Osteocyte (in vitro differentiated cells): ENCODE measurements around the gene DCST2. TPM values are rescaled to one million over a fixed set of nuclear protein-coding genes. Genes with fewer than 3 reads are reported as not detected.

ENCODE experiments used
- DNase-seq: peaks from one replicate; pipeline ENCODE4 v3.0.0; 2021; ENCODE audit warnings: mixed read lengths; ENCODE audit not compliant: unreplicated experiment; ENCODE audit errors: extremely low spot score
- H3K27ac Mint-ChIP-seq: one replicate; pipeline ENCODE4 v1.8.0; 2021; ENCODE audit warnings: mild to moderate bottlenecking, mixed read lengths; ENCODE audit not compliant: unreplicated experiment
- H3K27me3 Mint-ChIP-seq: one replicate; pipeline ENCODE4 v1.8.0; 2021; ENCODE audit warnings: mixed read lengths; ENCODE audit not compliant: unreplicated experiment
- H3K36me3 Mint-ChIP-seq: one replicate; pipeline ENCODE4 v1.8.0; 2021; ENCODE audit warnings: mixed read lengths; ENCODE audit not compliant: unreplicated experiment
- H3K4me1 Mint-ChIP-seq: one replicate; pipeline ENCODE4 v1.8.0; 2021; ENCODE audit warnings: mixed read lengths; ENCODE audit not compliant: unreplicated experiment
- H3K4me3 Mint-ChIP-seq: one replicate; pipeline ENCODE4 v1.8.0; 2021; ENCODE audit warnings: mild to moderate bottlenecking, moderate library complexity, mixed read lengths; ENCODE audit not compliant: unreplicated experiment
- H3K9me3 Mint-ChIP-seq: one replicate; pipeline ENCODE4 v1.8.0; 2021; ENCODE audit warnings: mixed read lengths; ENCODE audit not compliant: unreplicated experiment
- total RNA-seq: library from RNA; stranded (reverse); gene quantifications from 2 replicates; pipeline ENCODE4 v1.2.1, GENCODE V29; 2021
- TF ChIP-seq, protein P1 (sequence below): fragments of 200-600 bp; sonication (generic); IDR thresholded peaks from 2 replicates; pipeline ENCODE4 v1.5.0; 2021; ENCODE audit warnings: antibody characterized with exemption, mild to moderate bottlenecking, moderate library complexity

The DCST2 gene
- total RNA-seq, 1 donor from 2014 or later, result 0.75 TPM

DNA sequence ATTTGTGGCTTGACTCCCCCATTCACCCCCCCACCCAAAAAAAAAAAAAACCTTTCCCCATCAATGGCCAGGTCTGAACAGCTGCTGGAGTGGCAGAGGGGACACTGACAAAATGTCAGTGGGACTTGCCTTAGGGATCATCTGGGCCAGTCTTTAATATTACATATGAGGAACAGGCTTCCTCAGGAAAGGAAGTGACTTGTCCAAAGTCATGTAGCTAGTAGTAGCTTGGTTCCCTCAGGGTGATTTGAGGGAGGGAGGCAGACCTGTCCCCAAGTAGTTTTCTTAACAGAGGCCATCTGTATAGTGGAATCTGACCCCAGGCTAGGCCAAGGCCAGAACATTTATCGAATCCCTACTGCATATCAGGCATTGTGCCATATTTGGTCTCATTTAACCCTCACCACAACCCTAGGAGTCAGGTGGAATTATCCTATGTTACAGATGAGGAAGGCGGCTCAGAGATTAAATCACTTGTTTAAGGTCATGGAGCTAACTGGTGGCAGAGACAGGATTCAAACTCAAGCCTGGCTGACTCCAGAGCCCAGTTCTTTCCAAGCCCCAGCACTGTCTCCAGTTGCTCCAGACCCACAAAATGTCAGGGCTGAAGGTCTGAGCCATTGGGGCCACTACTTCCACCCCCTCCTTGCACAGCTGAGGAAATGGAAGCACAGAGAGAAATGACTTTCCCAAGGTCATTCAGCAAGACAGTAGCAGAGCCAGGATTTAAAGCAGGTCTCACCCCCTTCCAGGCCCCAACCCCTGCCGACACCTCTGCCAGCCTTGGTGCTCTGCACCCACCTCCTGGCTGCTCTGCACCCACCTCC lies 20.6 kb downstream of the DCST2 start:
- peaks cover 20% of the 10 kb centered on the region for H3K4me1 Mint-ChIP-seq
- peak overlapping the region; percentile 16 for H3K27ac Mint-ChIP-seq
- TF ChIP-seq, protein P1, sequence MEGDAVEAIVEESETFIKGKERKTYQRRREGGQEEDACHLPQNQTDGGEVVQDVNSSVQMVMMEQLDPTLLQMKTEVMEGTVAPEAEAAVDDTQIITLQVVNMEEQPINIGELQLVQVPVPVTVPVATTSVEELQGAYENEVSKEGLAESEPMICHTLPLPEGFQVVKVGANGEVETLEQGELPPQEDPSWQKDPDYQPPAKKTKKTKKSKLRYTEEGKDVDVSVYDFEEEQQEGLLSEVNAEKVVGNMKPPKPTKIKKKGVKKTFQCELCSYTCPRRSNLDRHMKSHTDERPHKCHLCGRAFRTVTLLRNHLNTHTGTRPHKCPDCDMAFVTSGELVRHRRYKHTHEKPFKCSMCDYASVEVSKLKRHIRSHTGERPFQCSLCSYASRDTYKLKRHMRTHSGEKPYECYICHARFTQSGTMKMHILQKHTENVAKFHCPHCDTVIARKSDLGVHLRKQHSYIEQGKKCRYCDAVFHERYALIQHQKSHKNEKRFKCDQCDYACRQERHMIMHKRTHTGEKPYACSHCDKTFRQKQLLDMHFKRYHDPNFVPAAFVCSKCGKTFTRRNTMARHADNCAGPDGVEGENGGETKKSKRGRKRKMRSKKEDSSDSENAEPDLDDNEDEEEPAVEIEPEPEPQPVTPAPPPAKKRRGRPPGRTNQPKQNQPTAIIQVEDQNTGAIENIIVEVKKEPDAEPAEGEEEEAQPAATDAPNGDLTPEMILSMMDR, result no peak
- no peaks in the 10 kb centered on the region for H3K9me3 Mint-ChIP-seq
- peaks cover 2% of the 10 kb centered on the region for H3K36me3 Mint-ChIP-seq
- H3K27me3 Mint-ChIP-seq, result no peaks in the 10 kb centered on the region
- no peak overlapping the region for H3K4me3 Mint-ChIP-seq
- no peak for DNase-seq

DNA sequence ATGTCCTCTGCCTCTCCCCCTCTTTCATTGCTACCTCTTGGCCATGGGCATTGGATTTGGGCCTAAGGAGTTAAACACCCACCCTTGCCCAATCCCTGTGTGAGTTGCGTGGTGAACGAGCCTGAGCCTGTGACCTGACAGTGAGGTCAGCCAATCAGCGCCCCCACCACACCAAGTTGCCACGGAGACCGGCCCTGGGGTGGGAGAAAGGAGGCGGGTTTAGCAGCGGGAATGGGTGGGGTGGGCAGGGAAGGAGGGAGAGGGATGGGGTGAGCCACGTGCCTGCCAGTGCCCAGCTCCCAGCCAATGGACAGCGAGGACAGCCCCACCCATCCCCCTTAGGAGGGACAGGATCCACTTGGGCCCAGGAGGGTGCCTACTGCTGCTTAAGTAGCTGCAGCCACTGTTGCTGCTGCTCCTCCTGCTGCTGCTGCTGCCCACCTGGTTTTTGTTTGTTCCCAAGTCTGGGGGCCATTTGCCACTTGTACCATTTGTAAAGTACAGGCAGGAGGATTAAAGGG lies 21.5 kb downstream of the DCST2 start:
- H3K4me3 Mint-ChIP-seq, result no peak overlapping the region
- DNase-seq, result no peak
- peaks cover 2% of the 10 kb centered on the region for H3K36me3 Mint-ChIP-seq
- no peaks in the 10 kb centered on the region for H3K27me3 Mint-ChIP-seq
- TF ChIP-seq, protein P1, result no peak
- peak overlapping the region; percentile 64 for H3K27ac Mint-ChIP-seq
- H3K4me1 Mint-ChIP-seq, result peaks cover 14% of the 10 kb centered on the region
- no peaks in the 10 kb centered on the region for H3K9me3 Mint-ChIP-seq

DNA sequence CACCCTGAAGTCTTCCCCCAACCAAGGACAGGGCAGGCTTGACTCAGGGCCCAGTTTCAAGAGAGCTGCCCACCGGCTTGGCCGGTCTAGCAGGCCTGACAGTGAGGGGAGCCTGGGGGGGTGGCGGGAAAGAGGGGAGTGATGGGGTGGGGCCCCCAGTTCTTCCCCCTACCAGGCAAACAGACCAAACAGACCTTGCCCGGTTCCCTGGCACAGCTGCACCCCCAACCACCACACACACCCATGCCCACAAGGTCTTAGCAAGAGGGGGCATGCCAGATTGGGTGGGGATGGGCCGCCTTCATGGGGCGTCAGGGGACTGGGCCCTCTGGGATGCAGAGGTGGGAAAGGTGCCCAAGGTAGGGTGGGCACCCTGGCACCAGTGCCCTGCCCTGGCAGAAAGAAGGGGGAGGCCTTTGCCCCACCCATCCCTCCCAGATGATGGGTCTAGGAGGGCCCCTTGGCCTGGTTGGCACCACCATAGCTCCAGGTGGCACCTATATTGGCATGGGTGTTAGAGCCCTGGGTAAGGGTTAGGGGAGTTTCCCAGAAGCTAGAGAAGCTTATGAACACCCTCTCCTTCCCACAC lies 22.1 kb downstream of the DCST2 start:
- H3K4me3 Mint-ChIP-seq, result no peak overlapping the region
- peak overlapping the region; percentile 64 for H3K27ac Mint-ChIP-seq
- peaks cover 2% of the 10 kb centered on the region for H3K36me3 Mint-ChIP-seq
- TF ChIP-seq, protein P1, result no peak
- DNase-seq, result no peak
- H3K4me1 Mint-ChIP-seq, result peaks cover 14% of the 10 kb centered on the region
- H3K9me3 Mint-ChIP-seq, result no peaks in the 10 kb centered on the region
- H3K27me3 Mint-ChIP-seq, result no peaks in the 10 kb centered on the region

DNA sequence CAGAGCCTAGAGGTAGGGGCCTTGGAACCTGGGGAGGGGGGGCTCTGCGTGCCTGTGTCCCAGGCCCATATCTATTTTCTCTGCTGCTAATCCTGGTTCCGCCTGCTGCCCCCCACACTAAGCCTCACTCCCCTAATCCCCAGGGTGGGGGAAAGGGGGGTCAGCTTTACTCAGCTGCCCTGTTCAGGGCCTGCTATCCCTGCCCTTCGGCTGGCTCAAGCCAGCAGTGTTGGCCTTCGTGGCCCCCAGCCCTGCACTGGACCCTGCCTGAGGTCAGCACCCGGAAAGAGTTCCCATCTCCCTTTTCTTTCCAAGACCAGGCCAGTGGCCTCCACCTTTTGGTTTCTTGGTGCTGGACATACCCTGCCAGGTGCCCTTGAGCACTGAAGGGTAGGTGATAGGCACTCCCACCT lies 22.6 kb downstream of the DCST2 start:
- TF ChIP-seq, protein P1, result no peak
- Mint-ChIP-seq H3K9me3 (no peaks in the 10 kb centered on the region), H3K36me3 (peaks cover 2% of the 10 kb centered on the region), H3K27ac (no peak overlapping the region), H3K4me1 (peaks cover 14% of the 10 kb centered on the region), H3K4me3 (no peak overlapping the region), H3K27me3 (no peaks in the 10 kb centered on the region)
- no peak for DNase-seq
